Bone marrow (tissue), 2 donors: ENCODE results near the gene DDX25.

Experiments used
- DNase-seq, 2 donors: peaks; one replicate each; lab custom pipeline; 2025; lab: John Stamatoyannopoulos, UW

Gene DDX25

GRCh38 chr11:125977333-125977732 is 73.0 kb downstream of the DDX25 start:
- no peak for DNase-seq

- no peak for DNase-seq
Measured at GRCh38 chr11:125978181-125978716, 73.9 kb downstream of the DDX25 start.
